ENCODE data around the gene GALNT10. TPM values are rescaled to one million over a fixed set of nuclear protein-coding genes. Genes with fewer than 3 reads are reported as not detected.
A peak's percentile ranks its signal among the peaks of the same experiment; 100 is the strongest.

Gene GALNT10
- total RNA-seq, 1 donor, result 13.5 TPM

- no peak for DNase-seq (ENCODE audit: low read depth in 2 of 3, low spot score in 2 of 3)
Measured at GRCh38 chr5:154456540-154456939, 266.0 kb downstream of the GALNT10 start.

GRCh38 chr5:154459015-154459414, 268.5 kb downstream of the GALNT10 start:
- no peak for DNase-seq (ENCODE audit: low read depth in 2 of 3, low spot score in 2 of 3)

DNA sequence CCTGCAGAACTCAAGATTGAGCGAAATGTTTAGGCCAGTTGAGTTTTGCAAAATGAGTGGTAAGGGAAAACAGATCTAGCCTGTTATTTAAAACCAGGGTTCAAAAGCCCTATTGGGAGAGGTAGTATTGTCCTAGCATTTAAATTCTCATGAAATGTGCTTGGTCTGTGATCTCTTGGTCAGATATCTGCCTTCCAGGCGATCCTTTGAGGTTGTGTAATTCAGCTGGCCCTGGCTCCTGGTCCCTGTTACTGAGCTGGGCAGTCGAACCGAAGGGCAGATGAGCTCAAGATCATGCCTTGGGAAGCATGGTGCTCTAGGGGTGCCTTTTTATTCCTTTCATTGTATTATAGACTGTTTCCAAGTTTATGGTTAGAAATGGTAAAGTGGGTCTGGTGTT, 269.6 kb downstream of the GALNT10 start:
- no peak for DNase-seq (ENCODE audit: low read depth in 2 of 3, low spot score in 2 of 3)

DNA sequence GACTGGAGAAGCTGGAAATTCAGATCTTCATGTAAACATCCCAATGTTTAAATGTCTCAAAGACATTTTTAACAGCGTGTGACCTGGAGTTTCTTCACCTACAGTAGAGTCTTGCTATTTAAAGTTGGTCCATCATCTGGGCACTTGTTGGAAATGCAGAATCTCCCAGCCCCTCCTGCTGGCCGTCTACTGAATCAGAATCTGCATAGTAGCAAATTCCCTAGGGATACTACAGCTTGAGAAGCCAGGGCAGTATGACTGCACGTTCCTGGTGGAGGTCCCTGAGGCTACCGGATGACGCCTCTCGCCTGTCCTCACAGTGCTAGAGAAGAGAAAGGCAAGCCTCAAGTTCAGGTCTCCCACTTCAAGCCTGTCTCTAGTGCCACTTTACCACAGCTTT, 271.0 kb downstream of the GALNT10 start:
- no peak for DNase-seq (ENCODE audit: low read depth in 2 of 3, low spot score in 2 of 3)

- no peak for DNase-seq (ENCODE audit: low read depth in 2 of 3, low spot score in 2 of 3)
Measured at GRCh38 chr5:154464438-154464837, 273.9 kb downstream of the GALNT10 start.

- no peak for DNase-seq (ENCODE audit: low read depth in 2 of 3, low spot score in 2 of 3)
Measured at GRCh38 chr5:154465169-154465568, 274.6 kb downstream of the GALNT10 start.

DNA sequence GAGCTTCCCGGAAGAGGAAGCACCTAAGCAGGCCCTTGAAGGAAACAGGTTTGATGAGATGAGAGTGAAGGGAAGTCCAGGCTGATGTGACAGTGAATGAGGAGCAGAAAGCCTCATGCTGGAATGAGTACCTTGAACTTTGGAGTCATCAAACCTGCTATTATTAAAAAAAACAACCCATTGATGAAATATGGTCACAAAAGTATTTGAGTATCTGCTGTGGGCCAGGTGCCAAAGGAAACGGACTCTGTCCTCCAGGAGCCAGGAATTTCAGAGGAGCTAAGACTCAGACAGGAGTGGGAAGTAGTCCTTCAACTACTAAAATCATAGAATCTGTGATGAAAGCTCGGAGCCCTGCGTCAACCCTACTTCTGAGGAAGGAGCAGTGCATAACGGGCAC, 275.6 kb downstream of the GALNT10 start:
- DNase-seq (ENCODE audit: low read depth in 2 of 3, low spot score in 2 of 3), result no peak

DNA sequence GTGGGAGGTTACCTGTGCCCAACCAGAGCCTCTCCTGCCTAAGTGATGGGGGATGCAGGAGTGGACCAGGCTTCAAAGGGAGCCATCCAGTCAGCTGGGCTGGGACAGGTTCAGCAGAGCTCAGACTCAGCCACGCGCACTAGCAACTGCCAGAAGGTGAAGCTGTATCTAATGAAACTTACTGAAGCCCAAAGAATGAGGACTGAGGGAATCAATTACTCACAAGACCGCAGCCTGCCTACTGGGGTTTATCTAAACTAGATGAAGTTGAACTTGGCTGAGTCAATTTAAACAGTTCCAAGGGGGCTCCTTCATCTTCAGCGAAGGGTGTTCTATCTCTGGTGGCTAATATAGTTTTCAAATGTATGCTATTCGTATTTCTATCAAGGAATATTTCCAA, 276.1 kb downstream of the GALNT10 start:
- DNase-seq (ENCODE audit: low read depth in 2 of 3, low spot score in 2 of 3), result no peak

- DNase-seq (ENCODE audit: low read depth in 2 of 3, low spot score in 2 of 3), result peak; percentile 53 to 76 (median 69)
Measured at GRCh38 chr5:154467655-154468354, 277.3 kb downstream of the GALNT10 start.

DNA sequence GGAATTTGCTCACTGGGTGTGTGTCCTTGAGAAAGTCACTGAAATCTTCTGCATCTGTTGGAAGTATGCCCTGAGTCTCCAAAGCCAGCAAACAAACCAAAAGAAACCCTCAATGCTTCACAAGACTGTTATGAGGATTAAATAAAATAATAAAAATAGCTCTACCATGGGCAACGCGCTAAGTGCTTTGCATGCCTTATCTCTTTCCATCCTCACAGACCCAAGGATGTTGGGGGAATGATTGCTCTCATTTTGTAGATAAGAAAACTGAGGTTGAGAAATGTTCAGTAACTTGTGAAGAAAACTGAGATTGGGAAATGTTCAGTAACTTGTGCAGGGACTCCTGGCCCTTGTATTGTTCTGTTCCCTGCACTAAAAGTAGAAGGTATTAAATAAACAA, 279.6 kb downstream of the GALNT10 start:
- no peak for DNase-seq (ENCODE audit: low read depth in 2 of 3, low spot score in 2 of 3)

Small RNAs within 50 kb of the gene (small RNA-seq; reads per million reads assigned to genes)
- 5.6 reads per million, percentile 88 among the genes with 10 or more reads in this experiment for gene MIR1294
- gene RN7SL655P, result not detected

Other genes with a start within 250 kb of the GALNT10 start
- 11.3 TPM for gene FAM114A2, start 151.8 kb upstream of the GALNT10 start, total RNA-seq
- gene MFAP3, start 151.8 kb upstream of the GALNT10 start, total RNA-seq, result 25.6 TPM